AG10803 (cell line): ENCODE data around the gene CTDP1.

Source experiments
- DNase-seq: peaks from one replicate; pipeline ENCODE4 v3.0.0; 2010; ENCODE audit warnings: low read depth
- H3K4me3 ChIP-seq: 2 replicates; pipeline ENCODE4 v1.5.1; 2011; ENCODE audit warnings: mild to moderate bottlenecking, low read length, control low read depth
- CTCF ChIP-seq: conservative IDR thresholded peaks from 2 replicates; pipeline ENCODE4 v1.5.1; 2011; ENCODE audit warnings: mild to moderate bottlenecking, low read length, control low read depth, inconsistent platforms

The CTDP1 gene

DNA sequence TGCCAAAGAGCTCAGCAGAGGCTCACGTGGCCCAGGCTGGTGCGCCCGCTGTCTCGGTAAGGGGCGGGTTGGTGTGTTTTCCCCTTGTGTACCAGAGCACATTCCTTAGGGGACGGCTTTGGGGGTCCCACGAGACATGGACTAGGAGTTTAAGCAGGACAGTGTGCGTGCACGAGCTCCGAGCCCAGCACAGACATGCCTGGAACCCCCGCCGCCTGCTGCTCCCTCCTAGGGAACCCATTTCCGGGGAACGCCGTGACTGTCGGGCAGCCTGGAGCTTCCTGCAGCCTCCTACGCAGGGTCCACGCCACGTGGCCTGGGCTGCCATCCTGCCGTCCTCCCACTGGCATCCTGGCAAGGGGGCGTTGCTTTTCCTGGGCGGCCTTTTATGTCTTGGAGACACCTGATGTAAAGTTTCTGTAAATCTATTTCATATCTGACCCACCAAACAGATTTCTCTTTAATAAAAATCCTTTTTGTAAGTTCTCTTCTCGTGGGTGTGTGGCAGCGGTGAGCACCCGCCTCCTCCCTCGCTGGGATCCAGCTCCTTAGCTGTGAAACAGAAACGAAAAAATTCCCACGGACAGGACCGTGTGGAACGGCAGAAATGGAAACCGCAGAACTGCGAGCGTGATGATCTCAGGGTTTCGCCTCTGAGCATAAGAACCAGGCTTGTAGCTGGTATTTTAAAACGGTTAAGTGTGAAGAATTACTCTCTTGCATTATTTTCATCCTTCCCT is 74.6 kb downstream of the CTDP1 start:
- H3K4me3 ChIP-seq: no peak overlapping the region
- TF ChIP-seq CTCF: no peak
- DNase-seq: no peak

DNA sequence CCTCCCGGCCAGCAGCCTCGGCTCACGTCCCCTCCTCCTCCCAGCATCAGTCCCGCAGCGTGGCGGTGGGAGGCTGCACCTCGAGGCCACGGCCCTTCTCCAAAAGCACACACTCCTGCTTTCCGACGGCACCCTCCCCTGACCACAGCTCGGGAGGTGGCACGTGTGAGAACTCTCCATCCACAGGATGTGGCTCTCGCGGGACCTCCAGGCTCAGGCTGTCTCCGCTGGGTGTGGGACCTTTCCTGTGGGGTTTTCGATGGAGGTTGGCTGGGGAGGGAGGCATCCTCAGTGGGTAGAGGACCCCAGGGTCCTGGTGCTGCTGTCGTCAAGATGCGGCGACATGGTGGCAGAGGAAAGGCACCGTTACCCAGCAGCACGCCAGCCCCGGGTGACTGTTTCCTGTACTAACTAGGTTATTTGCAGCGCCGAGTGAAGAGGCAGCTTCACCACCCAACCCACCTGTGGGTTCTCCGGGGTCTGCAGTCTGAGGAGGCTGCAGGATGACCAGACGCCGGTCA is 75.3 kb downstream of the CTDP1 start:
- no peak for TF ChIP-seq CTCF
- DNase-seq: no peak
- H3K4me3 ChIP-seq: no peak overlapping the region

GRCh38 chr18:79755496-79756142 is 76.0 kb downstream of the CTDP1 start:
- H3K4me3 ChIP-seq: no peak overlapping the region
- no peak for TF ChIP-seq CTCF
- DNase-seq: no peak

GRCh38 chr18:79756143-79756500 is 76.5 kb downstream of the CTDP1 start:
- no peak overlapping the region for H3K4me3 ChIP-seq
- DNase-seq: no peak
- TF ChIP-seq CTCF: no peak

DNA sequence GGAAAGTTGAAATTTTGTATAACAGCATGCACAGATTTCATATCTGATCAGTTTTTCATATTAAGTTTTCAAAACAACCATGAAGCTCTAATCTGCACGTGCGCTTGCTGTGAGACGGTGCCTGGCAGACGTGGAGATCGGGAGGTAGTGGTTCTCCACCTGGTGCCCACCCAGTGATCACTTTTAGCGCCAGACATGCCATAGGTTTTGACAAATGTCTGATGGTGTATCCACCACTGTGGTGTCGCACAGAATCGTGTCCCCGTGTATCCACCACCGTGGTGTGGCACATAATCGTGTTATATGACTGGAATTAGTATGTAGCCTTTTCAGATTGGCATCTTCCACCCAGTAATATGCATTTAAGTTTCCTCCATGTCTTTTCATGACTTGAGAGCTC is 77.2 kb downstream of the CTDP1 start:
- no peak for TF ChIP-seq CTCF
- no peak for DNase-seq
- no peak overlapping the region for H3K4me3 ChIP-seq

- TF ChIP-seq CTCF: no peak
- no peak for DNase-seq
- H3K4me3 ChIP-seq: no peak overlapping the region
Observed at GRCh38 chr18:79760348-79760747, 80.7 kb downstream of the CTDP1 start.

- no peak for DNase-seq
- no peak overlapping the region for H3K4me3 ChIP-seq
- no peak for TF ChIP-seq CTCF
Observed at GRCh38 chr18:79760881-79761280, 81.3 kb downstream of the CTDP1 start.
